OCI-LY1 (cell line): ENCODE results near the gene COL6A3.

Source experiments
- H2AFZ ChIP-seq: fragments of 200-600 bp; sonication (generic), shearing (Covaris generic); 2 replicates; pipeline ENCODE4 v1.6.0; 2014; ENCODE audit warnings: antibody characterized with exemption, mild to moderate bottlenecking, low read length
- H3F3A ChIP-seq: fragments of 200-600 bp; sonication (generic), shearing (Covaris generic); 2 replicates; pipeline ENCODE4 v1.6.0; 2014; ENCODE audit warnings: mild to moderate bottlenecking, antibody characterized with exemption, low read length, moderate library complexity; ENCODE audit not compliant: insufficient read depth
- H3K27ac ChIP-seq: fragments of 200-600 bp; sonication (generic); 2 replicates; pipeline ENCODE4 v1.5.1; 2014; ENCODE audit warnings: low read length, mixed run types, mild to moderate bottlenecking, low read depth; ENCODE audit not compliant: poor library complexity, severe bottlenecking
- H3K27me3 ChIP-seq: fragments of 200-600 bp; sonication (generic); 2 replicates; pipeline ENCODE4 v1.6.0; 2014; ENCODE audit warnings: antibody characterized with exemption, mild to moderate bottlenecking, low read length, moderate library complexity; ENCODE audit not compliant: insufficient read depth
- H3K36me3 ChIP-seq: fragments of 200-600 bp; sonication (generic); 2 replicates; pipeline ENCODE4 v1.6.1; 2014; ENCODE audit warnings: mild to moderate bottlenecking, antibody characterized with exemption, low read length, moderate library complexity, mixed read lengths; ENCODE audit not compliant: insufficient read depth
- H3K4me1 ChIP-seq: fragments of 200-600 bp; sonication (generic); 2 replicates; pipeline ENCODE4 v1.5.1; 2014; ENCODE audit warnings: mild to moderate bottlenecking, low read length, moderate library complexity; ENCODE audit not compliant: insufficient read depth, severe bottlenecking
- H3K4me2 ChIP-seq: fragments of 200-600 bp; sonication (generic), shearing (Covaris generic); 2 replicates; pipeline ENCODE4 v1.6.1; 2014; ENCODE audit warnings: low read length
- H3K4me3 ChIP-seq: fragments of 200-600 bp; sonication (generic); 2 replicates; pipeline ENCODE4 v1.5.1; 2014; ENCODE audit warnings: low read length, low read depth, mild to moderate bottlenecking, mixed read lengths; ENCODE audit not compliant: poor library complexity, severe bottlenecking
- H3K79me2 ChIP-seq: fragments of 200-600 bp; shearing (Covaris generic); 2 replicates; pipeline ENCODE4 v1.6.1; 2016; ENCODE audit warnings: mixed run types, low read length, mixed read lengths; ENCODE audit not compliant: insufficient read depth
- H3K9ac ChIP-seq: fragments of 200-600 bp; sonication (generic), shearing (Covaris generic); 2 replicates; pipeline ENCODE4 v1.6.1; 2014; ENCODE audit warnings: mild to moderate bottlenecking, low read length, mixed read lengths
- H3K9me2 ChIP-seq: fragments of 200-600 bp; sonication (generic), shearing (Covaris generic); 2 replicates; pipeline ENCODE4 v1.6.1; 2014; ENCODE audit warnings: low read depth, mild to moderate bottlenecking, low read length, mixed read lengths
- H3K9me3 ChIP-seq: fragments of 200-600 bp; shearing (Covaris generic); 2 replicates; pipeline ENCODE4 v1.6.1; 2014; ENCODE audit warnings: low read length, mixed read lengths
- H4K20me1 ChIP-seq: fragments of 200-600 bp; sonication (generic), shearing (Covaris generic); 2 replicates; pipeline ENCODE4 v1.6.0; 2016; ENCODE audit warnings: mild to moderate bottlenecking, low read length; ENCODE audit not compliant: insufficient read depth
- CTCF ChIP-seq: fragments of 200-600 bp; sonication (generic), shearing (Covaris generic); IDR thresholded peaks from 2 replicates; pipeline ENCODE4 v1.5.1; 2017; ENCODE audit warnings: mild to moderate bottlenecking, antibody characterized with exemption, low read length, moderate library complexity, mixed read lengths
- EZH2 ChIP-seq: fragments of 200-600 bp; sonication (generic), shearing (Covaris generic); IDR thresholded peaks from 2 replicates; pipeline ENCODE4 v1.8.0; 2017; ENCODE audit warnings: borderline replicate concordance, mixed run types, mild to moderate bottlenecking, antibody characterized with exemption, low read length, moderate library complexity, mixed read lengths

Gene COL6A3

GRCh38 chr2:237413777-237414661 is at the start of gene COL6A3:
Gene COL6A3 (minus strand): TSS chr2:237414164. CDS start chr2:237396817, 17,347 bp downstream.
- no peaks in the 10 kb centered on the region for H3K4me1 ChIP-seq
- no peaks in the 10 kb centered on the region for H3K9me2 ChIP-seq
- H3K79me2 ChIP-seq = no peaks in the 10 kb centered on the region
- no peak for TF ChIP-seq EZH2
- no peak for TF ChIP-seq CTCF
- no peak within 1 kb of the TSS for H3K4me2 ChIP-seq
- H3K27ac ChIP-seq = no peak within 1 kb of the TSS
- no peak within 1 kb of the TSS for H3K9ac ChIP-seq
- no peaks in the 10 kb centered on the region for H3K36me3 ChIP-seq
- no peaks in the 10 kb centered on the region for H3F3A ChIP-seq
- H4K20me1 ChIP-seq = no peaks in the 10 kb centered on the region
- no peak within 1 kb of the TSS for H2AFZ ChIP-seq
- no peaks in the 10 kb centered on the region for H3K9me3 ChIP-seq
- peaks cover 5% of the 10 kb centered on the region; the same call in 1 of the 2 replicates for H3K27me3 ChIP-seq
- H3K4me3 ChIP-seq = no peak within 1 kb of the TSS

- H3K4me1 ChIP-seq = no peaks in the 10 kb centered on the region
- H2AFZ ChIP-seq = no peak overlapping the region
- no peaks in the 10 kb centered on the region for H3K79me2 ChIP-seq
- H3K4me3 ChIP-seq = no peak overlapping the region
- no peak overlapping the region for H3K4me2 ChIP-seq
- no peak overlapping the region for H3K27ac ChIP-seq
- no peaks in the 10 kb centered on the region for H3K9me3 ChIP-seq
- H3K9ac ChIP-seq = no peak overlapping the region
- no peak for TF ChIP-seq CTCF
- TF ChIP-seq EZH2 = no peak
- no peaks in the 10 kb centered on the region for H3K36me3 ChIP-seq
- no peaks in the 10 kb centered on the region for H3F3A ChIP-seq
- no peaks in the 10 kb centered on the region for H4K20me1 ChIP-seq
- H3K27me3 ChIP-seq = no peaks in the 10 kb centered on the region
- H3K9me2 ChIP-seq = no peaks in the 10 kb centered on the region
Observed at GRCh38 chr2:237459741-237460174, 45.8 kb upstream of the COL6A3 start.

GRCh38 chr2:237459226-237459625 is 45.3 kb upstream of the COL6A3 start:
- H3K9ac ChIP-seq = no peak overlapping the region
- H3K4me1 ChIP-seq = no peaks in the 10 kb centered on the region
- H3K27me3 ChIP-seq = no peaks in the 10 kb centered on the region
- H3K4me2 ChIP-seq = no peak overlapping the region
- no peaks in the 10 kb centered on the region for H3K9me3 ChIP-seq
- no peaks in the 10 kb centered on the region for H3K36me3 ChIP-seq
- no peak overlapping the region for H3K27ac ChIP-seq
- no peak overlapping the region for H3K4me3 ChIP-seq
- no peaks in the 10 kb centered on the region for H3K9me2 ChIP-seq
- no peaks in the 10 kb centered on the region for H3F3A ChIP-seq
- no peak overlapping the region for H2AFZ ChIP-seq
- H4K20me1 ChIP-seq = no peaks in the 10 kb centered on the region
- TF ChIP-seq EZH2 = no peak
- no peak for TF ChIP-seq CTCF
- no peaks in the 10 kb centered on the region for H3K79me2 ChIP-seq
